ENCODE measurements around the gene SYNJ2. TPM values are rescaled to one million over a fixed set of nuclear protein-coding genes. Genes with fewer than 3 reads are reported as not detected.

SYNJ2 gene
- total and polyA plus RNA-seq, 2 experiments from 2014 or later = 20.5 to 28.6 TPM

DNA sequence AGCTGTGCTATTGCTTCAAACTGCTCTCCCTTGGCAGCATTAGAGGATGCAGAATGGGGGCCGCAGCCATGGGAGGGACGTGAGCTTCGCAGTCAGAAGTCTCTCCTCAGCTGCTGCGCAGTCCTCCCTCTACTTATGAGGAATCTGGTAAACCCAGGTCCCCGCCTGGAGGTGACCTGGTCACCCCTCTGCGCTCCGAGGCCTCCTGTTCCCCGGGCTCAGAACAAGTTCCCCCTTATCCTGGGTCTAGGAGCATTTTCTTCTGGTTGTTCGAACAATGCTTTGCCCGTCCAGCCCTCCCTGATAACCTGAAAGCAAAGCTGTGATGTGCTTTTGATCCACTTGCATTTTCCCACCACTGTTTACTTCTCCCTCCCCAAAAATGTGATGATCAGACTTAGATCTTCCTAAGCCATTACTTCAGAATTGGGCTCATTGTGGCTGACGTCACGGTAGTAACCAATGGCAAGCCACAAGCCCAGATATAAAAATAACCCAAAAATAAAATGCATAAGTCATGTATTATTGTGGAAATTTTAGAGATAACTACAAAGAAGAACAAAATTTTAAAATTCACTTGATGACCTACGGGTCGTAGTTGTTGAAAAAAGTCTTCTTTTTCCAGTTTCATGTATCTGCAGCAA is 105.7 kb downstream of the SYNJ2 start:
- no peak for DNase-seq
- no peaks in the 10 kb centered on the region for H3K9me3 ChIP-seq (ENCODE audit: low read depth)
- H3K4me3 ChIP-seq = no peak overlapping the region
- H3K9ac ChIP-seq = no peak overlapping the region
- H3K4me1 ChIP-seq (ENCODE audit: insufficient read depth) = no peaks in the 10 kb centered on the region; the same call in 1 of the 2 replicates
- H4K20me1 ChIP-seq (ENCODE audit: insufficient read depth) = no peaks in the 10 kb centered on the region
- 0 out of 2 replicates have a peak, but pooled peaks cover 4% of the 10 kb centered on the region for H3F3A ChIP-seq (ENCODE audit: insufficient read depth)
- no peak overlapping the region for H2AFZ ChIP-seq
- H3K4me2 ChIP-seq (ENCODE audit: unreplicated experiment) = no peak overlapping the region
- peaks cover 70% of the 10 kb centered on the region for H3K36me3 ChIP-seq (ENCODE audit: low read depth)
- in situ Hi-C loops (cut with MboI) = no loop called here
- H3K27ac ChIP-seq = no peak overlapping the region
- TF ChIP-seq EZH2 (IDR thresholded peaks at IDR 0.05; ENCODE audit: insufficient read depth, poor library complexity, severe bottlenecking) = no peak
- TF ChIP-seq EZH2phosphoT487 (IDR thresholded peaks at IDR 0.05; ENCODE audit: insufficient read depth, low read depth) = no peak
- H3K9me2 ChIP-seq (ENCODE audit: insufficient read depth) = no peaks in the 10 kb centered on the region
- 0 out of 2 replicates have a peak, but pooled peaks cover 7% of the 10 kb centered on the region for H3K79me2 ChIP-seq (ENCODE audit: insufficient read depth)
- WGBS, 2 experiments (ENCODE audit: low coverage in 1 of 2, low lambda C conversion rate in 2 of 2, missing lambda C conversion rate in 2 of 2) = 93 to 95% methylated on average over 14 of the region's 14 CpGs
- no peaks in the 10 kb centered on the region for H3K27me3 ChIP-seq (replicated peaks; ENCODE audit: insufficient read depth)

DNA sequence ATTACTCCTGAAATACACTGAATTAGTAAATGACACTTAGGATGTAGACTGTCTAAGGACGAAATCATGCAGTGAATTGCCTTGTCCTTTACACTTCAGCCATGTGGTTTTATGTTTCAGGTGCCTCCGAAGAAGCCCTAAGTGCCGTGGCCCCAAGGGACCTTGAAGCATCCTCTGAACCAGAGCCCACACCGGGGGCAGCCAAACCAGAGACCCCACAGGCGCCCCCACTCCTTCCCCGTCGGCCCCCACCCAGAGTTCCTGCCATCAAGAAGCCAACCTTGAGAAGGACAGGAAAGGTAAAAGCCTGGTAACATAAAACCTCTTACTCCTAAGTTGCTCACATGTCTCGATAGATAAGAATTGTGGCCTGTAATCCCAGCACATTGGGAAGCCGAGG is 111.1 kb downstream of the SYNJ2 start:
- H3K9ac ChIP-seq = no peak overlapping the region
- H3K4me2 ChIP-seq (ENCODE audit: unreplicated experiment) = no peak overlapping the region
- no peaks in the 10 kb centered on the region for H3K4me1 ChIP-seq (ENCODE audit: insufficient read depth)
- H3F3A ChIP-seq (ENCODE audit: insufficient read depth) = peaks cover 8% of the 10 kb centered on the region; the same call in 1 of the 2 replicates
- TF ChIP-seq EZH2 (IDR thresholded peaks at IDR 0.05; ENCODE audit: insufficient read depth, poor library complexity, severe bottlenecking) (no peak), EZH2phosphoT487 (IDR thresholded peaks at IDR 0.05; ENCODE audit: insufficient read depth, low read depth) (no peak)
- 88 to 93% methylated on average over 9 of the region's 9 CpGs for WGBS, 2 experiments (ENCODE audit: low coverage in 1 of 2, low lambda C conversion rate in 2 of 2, missing lambda C conversion rate in 2 of 2)
- H3K9me3 ChIP-seq (ENCODE audit: low read depth) = no peaks in the 10 kb centered on the region
- no peaks in the 10 kb centered on the region for H3K9me2 ChIP-seq (ENCODE audit: insufficient read depth)
- in situ Hi-C loops (cut with MboI) = no loop called here
- H3K27me3 ChIP-seq (replicated peaks; ENCODE audit: insufficient read depth) = no peaks in the 10 kb centered on the region
- no peak overlapping the region for H2AFZ ChIP-seq
- no peak overlapping the region for H3K27ac ChIP-seq
- H3K4me3 ChIP-seq = no peak overlapping the region
- no peak for DNase-seq
- peaks cover 87% of the 10 kb centered on the region for H3K36me3 ChIP-seq (ENCODE audit: low read depth)
- H4K20me1 ChIP-seq (ENCODE audit: insufficient read depth) = no peaks in the 10 kb centered on the region
- H3K79me2 ChIP-seq (ENCODE audit: insufficient read depth) = peaks cover 13% of the 10 kb centered on the region; the same call in 1 of the 2 replicates

GRCh38 chr6:158095031-158095430 is 113.4 kb downstream of the SYNJ2 start:
- H3K9me3 ChIP-seq (ENCODE audit: low read depth) = no peaks in the 10 kb centered on the region
- H3K4me2 ChIP-seq (ENCODE audit: unreplicated experiment) = no peak overlapping the region
- TF ChIP-seq EZH2phosphoT487 (IDR thresholded peaks at IDR 0.05; ENCODE audit: insufficient read depth, low read depth) = no peak
- no peak for TF ChIP-seq EZH2 (IDR thresholded peaks at IDR 0.05; ENCODE audit: insufficient read depth, poor library complexity, severe bottlenecking)
- H3K27ac ChIP-seq = no peak overlapping the region
- H3K9me2 ChIP-seq (ENCODE audit: insufficient read depth) = no peaks in the 10 kb centered on the region
- H3K27me3 ChIP-seq (replicated peaks; ENCODE audit: insufficient read depth) = no peaks in the 10 kb centered on the region
- peaks cover 13% of the 10 kb centered on the region; the same call in 1 of the 2 replicates for H3K79me2 ChIP-seq (ENCODE audit: insufficient read depth)
- H3K9ac ChIP-seq = no peak overlapping the region
- peaks cover 85% of the 10 kb centered on the region for H3K36me3 ChIP-seq (ENCODE audit: low read depth)
- in situ Hi-C loops (cut with MboI) = no loop called here
- H3K4me1 ChIP-seq (ENCODE audit: insufficient read depth) = no peaks in the 10 kb centered on the region
- peak; percentile 21 for DNase-seq
- H4K20me1 ChIP-seq (ENCODE audit: insufficient read depth) = no peaks in the 10 kb centered on the region
- H2AFZ ChIP-seq = no peak overlapping the region
- WGBS, 2 experiments (ENCODE audit: low coverage in 1 of 2, low lambda C conversion rate in 2 of 2, missing lambda C conversion rate in 2 of 2) = 96 to 99% methylated on average over 5 to 6 of the region's 6 CpGs
- peaks cover 22% of the 10 kb centered on the region for H3F3A ChIP-seq (ENCODE audit: insufficient read depth)
- no peak overlapping the region for H3K4me3 ChIP-seq

GRCh38 chr6:158095671-158096070 is 114.0 kb downstream of the SYNJ2 start:
- Histone ChIP-seq H3K27ac (no peak overlapping the region), H3K36me3 (ENCODE audit: low read depth) (peaks cover 79% of the 10 kb centered on the region), H3F3A (ENCODE audit: insufficient read depth) (peaks cover 20% of the 10 kb centered on the region), H3K4me1 (ENCODE audit: insufficient read depth) (no peaks in the 10 kb centered on the region), H3K4me3 (no peak overlapping the region), H3K79me2 (ENCODE audit: insufficient read depth) (peaks cover 13% of the 10 kb centered on the region; the same call in 1 of the 2 replicates), H3K27me3 (replicated peaks; ENCODE audit: insufficient read depth) (no peaks in the 10 kb centered on the region), H2AFZ (no peak overlapping the region), H4K20me1 (ENCODE audit: insufficient read depth) (no peaks in the 10 kb centered on the region), H3K9me2 (ENCODE audit: insufficient read depth) (no peaks in the 10 kb centered on the region), H3K9me3 (ENCODE audit: low read depth) (no peaks in the 10 kb centered on the region), H3K4me2 (ENCODE audit: unreplicated experiment) (no peak overlapping the region), H3K9ac (no peak overlapping the region)
- 92 to 97% methylated on average over 15 of the region's 15 CpGs for WGBS, 2 experiments (ENCODE audit: low coverage in 1 of 2, low lambda C conversion rate in 2 of 2, missing lambda C conversion rate in 2 of 2)
- TF ChIP-seq EZH2 (IDR thresholded peaks at IDR 0.05; ENCODE audit: insufficient read depth, poor library complexity, severe bottlenecking) = no peak
- no peak for TF ChIP-seq EZH2phosphoT487 (IDR thresholded peaks at IDR 0.05; ENCODE audit: insufficient read depth, low read depth)
- in situ Hi-C loops (cut with MboI) = no loop called here
- no peak for DNase-seq
